ENCODE data around the gene STAM. TPM values are rescaled to one million over a fixed set of nuclear protein-coding genes. Genes with fewer than 3 reads are reported as not detected.

STAM gene
- total and polyA plus RNA-seq, 9 of the 15 experiments (the other 6 are each of a cell fraction or from before 2014, with no cell fraction given) = 13.8 to 33.5 (median 26.4) TPM

GRCh38 chr10:17733620-17734019 is 89.7 kb downstream of the STAM start:
- intact Hi-C loops (cut with micrococcal nuclease) (loop anchor here (10.0 kb wide), 1 partner anchor 141 kb away; no protein-coding TSS in a partner anchor), in situ Hi-C loops (cut with MboI) (loop anchor here (10.0 to 25.0 kb wide), 2 partner anchors 449 to 896 kb away; no protein-coding TSS in a partner anchor)
- Histone ChIP-seq H3K36me3 (ENCODE audit: control insufficient read depth, insufficient read depth, low read length) (no peaks in the 10 kb centered on the region), H3K9me3 (replicated peaks; ENCODE audit: control insufficient read depth, insufficient read depth, low read depth, low read length) (no peaks in the 10 kb centered on the region), H3K79me2 (ENCODE audit: control insufficient read depth, insufficient read depth, low read length) (no peaks in the 10 kb centered on the region), H3K4me3 (no peak overlapping the region), H3K9ac (ENCODE audit: insufficient read depth in 1 of 2, low read depth in 2 of 2, low read length in 2 of 2) (no peak overlapping the region), H4K20me1 (replicated peaks; ENCODE audit: control insufficient read depth, insufficient read depth, low read length) (no peaks in the 10 kb centered on the region), H3K27ac (ENCODE audit: extremely low read depth, low read depth, low read length) (no peak overlapping the region), H3K9me1 (ENCODE audit: control insufficient read depth, insufficient read depth, low read length) (no peaks in the 10 kb centered on the region), H3K4me1 (replicated peaks in 1 of 2; ENCODE audit: control insufficient read depth in 2 of 2, insufficient read depth in 2 of 2, low read length in 2 of 2) (no peaks in the 10 kb centered on the region; a peak in 2 of 5 replicates), H3K4me2 (ENCODE audit: insufficient read depth, low read length) (no peak overlapping the region), H2AFZ (ENCODE audit: low read depth, low read length) (no peak overlapping the region), H3K27me3 (ENCODE audit: control insufficient read depth in 2 of 2, insufficient read depth in 2 of 2, low read length in 2 of 2) (no peaks in the 10 kb centered on the region)
- BruUV-seq (replicated peaks) = no TSS peak
- DNase-seq (ENCODE audit: extremely low read depth in 1 of 4, low spot score in 3 of 4) (no peak), FAIRE-seq (no peak), ATAC-seq (no peak)
- WGBS (ENCODE audit: insufficient coverage, low coverage, missing lambda C conversion rate) = 86% methylated on average over 6 of the region's 6 CpGs
- ChIA-PET CTCF (ENCODE audit: low intra/inter-chr PET ratio) (no interaction called here), POLR2A (no interaction called here)
- TF ChIP-seq ZBTB1 (CRISPR knock-in tag; IDR thresholded peaks at IDR 0.05; ENCODE audit: borderline replicate concordance, low read depth) (no peak), ILF3 (IDR thresholded peaks at IDR 0.05; ENCODE audit: borderline replicate concordance) (no peak), ZEB2 (IDR thresholded peaks at IDR 0.05) (no peak), ZNF79 (CRISPR knock-in tag; IDR thresholded peaks at IDR 0.05; ENCODE audit: low read depth) (no peak), SMARCC2 (IDR thresholded peaks at IDR 0.05; ENCODE audit: low read depth) (no peak), NR2C2 (CRISPR knock-in tag; IDR thresholded peaks at IDR 0.05) (no peak), NR2C2 (tag; IDR thresholded peaks at IDR 0.05) (no peak), POLR2AphosphoS5 (IDR thresholded peaks at IDR 0.05; ENCODE audit: control insufficient read depth, insufficient read depth, low read depth, low read length) (no peak), NKRF (IDR thresholded peaks at IDR 0.05; ENCODE audit: borderline replicate concordance) (no peak)
